Natural killer cell (primary cell): ENCODE measurements around the gene BOC. TPM values are rescaled to one million over a fixed set of nuclear protein-coding genes. Genes with fewer than 3 reads are reported as not detected.

Experiments
- ATAC-seq, 3 donors: fragments of 150-1000 bp in 2 of 3; fragments of 200-7000 bp in 1 of 3; cut with Tn5 transposase; 1 replicate in 1 of 3; 2 replicates in 2 of 3; pipeline ENCODE4 v1.10.0; 2021; ENCODE audit warnings: mild to moderate bottlenecking in 2 of 3, moderate library complexity in 2 of 3
- DNase-seq, 2 donors: peaks; one replicate each; pipeline versions ENCODE4 v3.0.0 to v3.0.0-alpha.2; 2013 to 2021; ENCODE audit warnings: mixed read lengths in 1 of 2
- H3K27ac ChIP-seq: one replicate; pipeline ENCODE4 v1.5.1; 2013; ENCODE audit warnings: mild to moderate bottlenecking, low read length
- H3K27me3 ChIP-seq: one replicate; pipeline ENCODE4 v1.6.1; 2013; ENCODE audit warnings: low read length; ENCODE audit not compliant: control insufficient read depth, insufficient read depth
- H3K36me3 ChIP-seq: one replicate; pipeline ENCODE4 v1.6.1; 2013; ENCODE audit warnings: low read length; ENCODE audit not compliant: control insufficient read depth, insufficient read depth
- H3K4me1 ChIP-seq: one replicate; pipeline ENCODE4 v1.6.1; 2013; ENCODE audit warnings: low read length; ENCODE audit not compliant: control insufficient read depth, insufficient read depth
- H3K4me3 ChIP-seq: one replicate; pipeline ENCODE4 v1.5.1; 2013; ENCODE audit warnings: low read length
- H3K9me3 ChIP-seq: one replicate; pipeline ENCODE4 v1.6.1; 2013; ENCODE audit warnings: low read length; ENCODE audit not compliant: control insufficient read depth, insufficient read depth
- H3K27ac Mint-ChIP-seq, 2 donors: one replicate each; pipeline ENCODE4 v1.8.0; 2022; ENCODE audit warnings: mild to moderate bottlenecking in 2 of 2, mixed read lengths in 2 of 2, moderate library complexity in 1 of 2
- H3K27me3 Mint-ChIP-seq, 2 donors: one replicate each; pipeline ENCODE4 v1.8.0; 2022; ENCODE audit warnings: low read depth in 2 of 2, mixed read lengths in 2 of 2
- H3K36me3 Mint-ChIP-seq: one replicate; pipeline ENCODE4 v1.8.0; 2022; ENCODE audit warnings: mixed read lengths
- H3K4me1 Mint-ChIP-seq, 2 donors: one replicate each; pipeline ENCODE4 v1.8.0; 2022; ENCODE audit warnings: mixed read lengths in 2 of 2
- H3K4me3 Mint-ChIP-seq: one replicate; pipeline ENCODE4 v1.8.0; 2022; ENCODE audit warnings: mild to moderate bottlenecking, moderate library complexity, mixed read lengths
- H3K9me3 Mint-ChIP-seq, 2 donors: one replicate each; pipeline ENCODE4 v1.8.0; 2022; ENCODE audit warnings: mixed read lengths in 2 of 2
- CTCF ChIP-seq: fragments of 200-600 bp; IDR thresholded peaks from one replicate; pipeline ENCODE4 v1.8.0; 2022; ENCODE audit warnings: antibody characterized with exemption
- WGBS: methylation state at CpG from one replicate; pipeline ENCODE4 v1.1.7; 2013; ENCODE audit warnings: missing lambda C conversion rate; ENCODE audit not compliant: insufficient coverage; 5-methylcytosine and 5-hydroxymethylcytosine counted together
- intact Hi-C: fragments of 100-400 bp; cut with micrococcal nuclease; formaldehyde crosslinking; loops from one replicate; pipeline ENCODE4 v1.14.2; 2022
- total RNA-seq, 4 donors: library from RNA; stranded (reverse); fragments of 120-200 nt in 1 of 4; gene quantifications; one replicate each; pipeline versions ENCODE4 v1.2.3 to v1.2.4, GENCODE V29; 2013 to 2022

The BOC gene
- total RNA-seq, 3 donors from 2014 or later (not counting 1 experiment from before 2014, with no cell fraction given), result 0.10 TPM; not detected in 2

- 75% methylated on average over 8 of the region's 9 CpGs for WGBS
- Histone ChIP-seq H3K4me1 (peaks cover 13% of the 10 kb centered on the region), H3K4me3 (no peak overlapping the region), H3K27ac (no peak overlapping the region), H3K9me3 (no peaks in the 10 kb centered on the region), H3K36me3 (no peaks in the 10 kb centered on the region), H3K27me3 (no peaks in the 10 kb centered on the region)
- Mint-ChIP-seq H3K27ac (no peak overlapping the region), H3K4me1 (peaks cover 10 to 12% of the 10 kb centered on the region in 2 donors), H3K9me3 (no peaks in the 10 kb centered on the region), H3K4me3 (no peak overlapping the region), H3K36me3 (no peaks in the 10 kb centered on the region), H3K27me3 (peaks cover 5 to 11% of the 10 kb centered on the region in 2 donors)
- intact Hi-C loops, result no loop called here
- ATAC-seq, result no peak
- TF ChIP-seq CTCF, result no peak
- DNase-seq, result no peak
Measured at GRCh38 chr3:113271594-113272384, 60.4 kb downstream of the BOC start.

- Histone ChIP-seq H3K4me3 (no peak overlapping the region), H3K4me1 (peaks cover 15% of the 10 kb centered on the region), H3K36me3 (no peaks in the 10 kb centered on the region), H3K27me3 (no peaks in the 10 kb centered on the region), H3K9me3 (no peaks in the 10 kb centered on the region), H3K27ac (no peak overlapping the region)
- no peak overlapping the region for H3K27ac Mint-ChIP-seq
- H3K4me3 Mint-ChIP-seq, result no peak overlapping the region
- H3K27me3 Mint-ChIP-seq, result peaks cover 5 to 11% of the 10 kb centered on the region in 2 donors
- 87% methylated on average over 13 of the region's 13 CpGs for whole genome bisulfite sequencing
- TF ChIP-seq CTCF, result no peak
- intact Hi-C loops, result no loop called here
- H3K4me1 Mint-ChIP-seq, result peaks cover 15 to 18% of the 10 kb centered on the region in 2 donors
- no peaks in the 10 kb centered on the region for H3K9me3 Mint-ChIP-seq
- DNase-seq (no peak), ATAC-seq (no peak)
- no peaks in the 10 kb centered on the region for H3K36me3 Mint-ChIP-seq
Measured at GRCh38 chr3:113272385-113272779, 61.0 kb downstream of the BOC start.

GRCh38 chr3:113273011-113273410 lies 61.7 kb downstream of the BOC start:
- Histone ChIP-seq H3K36me3 (no peaks in the 10 kb centered on the region), H3K4me1 (peaks cover 20% of the 10 kb centered on the region), H3K27ac (no peak overlapping the region), H3K9me3 (no peaks in the 10 kb centered on the region), H3K27me3 (no peaks in the 10 kb centered on the region), H3K4me3 (no peak overlapping the region)
- peaks cover 2 to 8% of the 10 kb centered on the region in 2 donors for H3K27me3 Mint-ChIP-seq
- ATAC-seq (no peak), DNase-seq (no peak)
- H3K9me3 Mint-ChIP-seq, result no peaks in the 10 kb centered on the region
- intact Hi-C loops, result no loop called here
- no peak for TF ChIP-seq CTCF
- no peak overlapping the region for H3K27ac Mint-ChIP-seq
- no peak overlapping the region for H3K4me3 Mint-ChIP-seq
- H3K36me3 Mint-ChIP-seq, result no peaks in the 10 kb centered on the region
- peaks cover 19 to 22% of the 10 kb centered on the region in 2 donors for H3K4me1 Mint-ChIP-seq
- 97% methylated on average over 15 of the region's 15 CpGs for WGBS
